Retina (tissue), 1 donor: ENCODE results near the gene AOC1.
"Not testable (repeated sequence)": the region's sequence is repeated elsewhere in the genome, so short reads cannot be mapped to it uniquely, and the experiment has no call there.

Experiments used
- DNase-seq: peaks from one replicate; pipeline ENCODE4 v3.0.0-alpha.2; 2016

AOC1 gene, protein sequence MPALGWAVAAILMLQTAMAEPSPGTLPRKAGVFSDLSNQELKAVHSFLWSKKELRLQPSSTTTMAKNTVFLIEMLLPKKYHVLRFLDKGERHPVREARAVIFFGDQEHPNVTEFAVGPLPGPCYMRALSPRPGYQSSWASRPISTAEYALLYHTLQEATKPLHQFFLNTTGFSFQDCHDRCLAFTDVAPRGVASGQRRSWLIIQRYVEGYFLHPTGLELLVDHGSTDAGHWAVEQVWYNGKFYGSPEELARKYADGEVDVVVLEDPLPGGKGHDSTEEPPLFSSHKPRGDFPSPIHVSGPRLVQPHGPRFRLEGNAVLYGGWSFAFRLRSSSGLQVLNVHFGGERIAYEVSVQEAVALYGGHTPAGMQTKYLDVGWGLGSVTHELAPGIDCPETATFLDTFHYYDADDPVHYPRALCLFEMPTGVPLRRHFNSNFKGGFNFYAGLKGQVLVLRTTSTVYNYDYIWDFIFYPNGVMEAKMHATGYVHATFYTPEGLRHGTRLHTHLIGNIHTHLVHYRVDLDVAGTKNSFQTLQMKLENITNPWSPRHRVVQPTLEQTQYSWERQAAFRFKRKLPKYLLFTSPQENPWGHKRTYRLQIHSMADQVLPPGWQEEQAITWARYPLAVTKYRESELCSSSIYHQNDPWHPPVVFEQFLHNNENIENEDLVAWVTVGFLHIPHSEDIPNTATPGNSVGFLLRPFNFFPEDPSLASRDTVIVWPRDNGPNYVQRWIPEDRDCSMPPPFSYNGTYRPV

GRCh38 chr7:150852371-150852905 lies at the start of gene AOC1:
TSS of gene AOC1 (plus strand) at chr7:150852517. CDS start at chr7:150856471, 3,954 bp downstream.
- no peak for DNase-seq

GRCh38 chr7:150803161-150803860 lies 49.0 kb upstream of the AOC1 start:
- DNase-seq, result no peak

- DNase-seq, result no peak
These were observed 47.5 kb upstream of the AOC1 start for GRCh38 chr7:150804802-150805201.

- DNase-seq, result no peak
These were observed 46.5 kb upstream of the AOC1 start for GRCh38 chr7:150805864-150806263.

DNA sequence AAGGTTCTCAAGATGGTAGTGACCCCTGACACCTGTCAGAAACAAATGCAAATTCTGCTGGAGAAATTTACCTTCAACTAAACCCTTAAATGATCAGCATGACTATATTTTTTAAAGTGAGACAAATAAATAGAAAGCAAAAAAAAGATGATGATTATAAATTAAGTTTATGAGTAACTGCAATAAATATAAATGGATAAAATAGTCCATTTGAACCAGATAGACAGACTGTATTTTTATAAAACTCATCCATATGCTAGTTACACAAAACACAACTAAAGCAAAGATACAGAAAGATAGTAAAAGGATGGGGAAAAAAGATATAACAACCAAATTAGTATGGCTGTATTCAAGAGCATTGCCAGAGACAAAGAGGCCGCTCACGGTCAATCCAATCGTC lies 45.9 kb upstream of the AOC1 start:
- DNase-seq, result no peak

DNA sequence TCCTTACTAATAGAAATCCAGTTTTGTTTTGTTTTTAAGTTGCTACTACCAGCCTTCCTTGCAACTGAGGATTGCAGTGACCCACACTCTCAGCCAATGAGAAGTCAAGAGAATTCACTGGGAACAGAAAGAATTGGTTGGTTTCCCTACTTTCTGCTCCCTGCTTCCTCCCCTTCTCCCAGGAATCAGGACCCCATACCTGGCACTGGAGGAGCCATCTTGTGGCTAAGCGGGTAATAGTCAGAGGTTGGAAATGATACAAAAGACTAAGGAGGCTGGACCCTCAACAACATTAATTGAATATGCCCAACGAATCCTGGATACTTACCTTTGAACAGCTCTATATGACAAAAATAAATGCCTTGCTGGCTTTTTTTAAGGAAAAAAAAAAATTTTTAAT lies 45.5 kb upstream of the AOC1 start:
- no peak for DNase-seq

DNA sequence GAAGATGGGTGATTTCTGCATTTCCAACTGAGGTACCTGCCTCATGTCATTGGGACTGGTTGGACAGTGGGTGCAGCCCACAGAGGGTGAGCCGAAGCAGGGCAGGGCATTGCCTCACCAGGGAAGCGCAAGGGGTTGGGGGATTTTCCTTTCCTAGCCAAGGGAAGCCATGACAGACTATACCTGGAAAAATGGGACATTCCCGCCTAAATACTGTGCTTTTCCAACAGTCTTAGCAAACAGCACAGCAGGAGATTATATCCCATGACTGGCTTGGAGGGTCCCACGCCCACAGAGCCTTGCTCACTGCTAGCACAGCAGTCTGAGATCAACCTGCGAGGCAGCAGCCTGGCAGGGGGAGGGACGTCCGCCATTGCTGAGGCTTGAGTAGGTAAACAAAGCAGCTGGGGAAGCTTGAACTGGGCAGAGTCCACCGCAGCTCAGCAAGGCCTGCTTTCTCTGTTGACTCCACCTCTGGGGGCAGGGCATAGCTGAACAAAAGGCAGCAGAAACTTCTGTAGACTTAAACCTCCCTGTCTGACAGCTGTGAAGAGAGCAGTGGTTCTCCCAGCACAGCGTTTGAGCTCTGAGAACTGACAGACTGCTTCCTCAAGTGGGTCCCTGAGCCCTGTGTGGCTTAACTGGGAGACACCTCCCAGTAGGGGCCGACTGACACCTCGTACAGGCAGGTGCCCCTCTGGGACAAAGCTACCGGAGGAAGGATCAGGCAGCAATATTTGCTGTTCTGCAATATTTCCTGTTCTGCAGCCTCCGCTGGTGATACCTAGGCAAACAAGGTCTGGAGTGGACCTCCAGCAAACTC lies 44.5 kb upstream of the AOC1 start:
- not testable (repeated sequence) for DNase-seq

DNA sequence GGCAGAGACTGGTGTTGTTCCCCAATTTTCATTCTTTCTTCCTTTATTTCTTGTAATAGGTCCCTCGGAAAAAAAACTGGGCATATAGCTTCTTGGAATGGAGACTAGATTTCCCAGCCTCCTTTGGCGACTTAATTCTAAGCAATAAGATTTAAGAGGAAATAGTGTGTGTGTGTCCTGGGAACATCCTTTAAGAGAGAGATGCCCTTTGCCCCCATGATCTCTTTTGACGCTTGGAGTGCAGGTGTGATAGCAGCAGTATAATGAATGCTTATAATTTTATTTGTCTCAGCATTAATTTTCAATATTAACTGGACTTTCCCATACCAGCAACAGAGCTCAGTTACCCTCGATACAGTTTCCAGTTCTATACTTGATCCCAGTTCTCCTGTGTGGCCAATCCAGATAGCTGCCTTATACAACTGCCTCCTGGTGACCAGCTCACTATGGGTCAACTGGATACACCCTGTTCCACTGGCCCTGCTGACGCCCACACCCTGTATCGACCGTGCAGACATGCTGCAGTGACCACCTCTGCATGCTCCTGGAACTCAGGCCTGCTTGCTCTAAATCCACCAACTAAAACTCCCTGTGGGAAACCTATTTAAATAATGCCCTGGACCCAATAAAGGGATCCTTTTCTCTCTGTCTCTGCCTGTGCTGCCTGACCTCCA lies 37.9 kb upstream of the AOC1 start:
- DNase-seq, result no peak

GRCh38 chr7:150818971-150819370 lies 33.3 kb upstream of the AOC1 start:
- no peak for DNase-seq

GRCh38 chr7:150820148-150820547 lies 32.2 kb upstream of the AOC1 start:
- DNase-seq, result no peak

GRCh38 chr7:150820578-150821198 lies 31.6 kb upstream of the AOC1 start:
- no peak for DNase-seq

DNA sequence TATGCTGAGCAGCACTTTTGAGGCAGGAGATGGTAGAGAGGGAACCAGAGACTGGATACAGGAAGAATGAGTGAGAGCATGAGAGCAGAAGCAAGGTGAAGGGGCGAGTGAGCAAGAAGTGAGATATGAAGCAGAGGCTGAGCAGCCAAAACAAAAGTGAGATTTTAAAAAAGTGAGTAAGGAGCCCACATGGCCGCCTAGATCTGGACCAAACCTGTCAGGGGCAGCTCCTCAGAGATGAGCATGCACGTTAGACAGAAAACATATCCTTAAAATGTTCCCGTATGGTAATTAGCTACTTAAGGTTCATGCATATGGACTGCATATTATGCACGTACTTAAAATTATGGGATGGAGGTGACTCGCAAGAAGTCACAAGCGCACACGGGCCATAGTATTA lies 29.3 kb upstream of the AOC1 start:
- DNase-seq, result no peak

DNA sequence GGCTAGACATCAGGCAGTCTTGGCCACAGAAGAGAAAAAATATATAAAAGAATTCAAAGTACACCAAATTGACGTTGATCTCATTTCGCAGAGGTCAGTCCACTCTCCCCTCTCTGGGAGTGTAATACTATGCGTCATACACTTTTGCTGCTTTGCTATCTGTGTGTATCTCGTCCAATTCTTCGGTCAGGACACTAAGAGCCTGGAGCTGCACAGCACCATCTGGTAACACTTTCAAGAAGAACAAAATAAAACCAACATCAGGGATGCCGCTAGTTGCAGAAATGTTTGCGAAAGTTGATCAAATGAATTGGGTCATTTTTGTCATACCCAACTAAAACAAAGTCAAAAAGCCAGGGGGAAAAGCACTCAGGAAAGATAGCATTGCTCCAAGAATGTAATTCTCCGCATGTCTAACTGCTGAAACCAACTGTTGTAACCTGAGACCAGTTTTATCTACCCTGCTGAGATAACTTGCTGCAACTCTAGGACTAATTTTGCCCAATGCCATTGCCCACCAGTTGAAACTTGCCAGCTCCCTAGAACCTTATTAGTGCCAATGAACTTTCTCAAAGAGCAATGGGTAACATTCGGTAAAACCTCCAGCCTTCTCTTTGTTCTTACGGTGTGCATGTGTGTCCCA lies 28.7 kb upstream of the AOC1 start:
- no peak for DNase-seq

- no peak for DNase-seq
These were observed 27.7 kb upstream of the AOC1 start for GRCh38 chr7:150824379-150825177.

DNA sequence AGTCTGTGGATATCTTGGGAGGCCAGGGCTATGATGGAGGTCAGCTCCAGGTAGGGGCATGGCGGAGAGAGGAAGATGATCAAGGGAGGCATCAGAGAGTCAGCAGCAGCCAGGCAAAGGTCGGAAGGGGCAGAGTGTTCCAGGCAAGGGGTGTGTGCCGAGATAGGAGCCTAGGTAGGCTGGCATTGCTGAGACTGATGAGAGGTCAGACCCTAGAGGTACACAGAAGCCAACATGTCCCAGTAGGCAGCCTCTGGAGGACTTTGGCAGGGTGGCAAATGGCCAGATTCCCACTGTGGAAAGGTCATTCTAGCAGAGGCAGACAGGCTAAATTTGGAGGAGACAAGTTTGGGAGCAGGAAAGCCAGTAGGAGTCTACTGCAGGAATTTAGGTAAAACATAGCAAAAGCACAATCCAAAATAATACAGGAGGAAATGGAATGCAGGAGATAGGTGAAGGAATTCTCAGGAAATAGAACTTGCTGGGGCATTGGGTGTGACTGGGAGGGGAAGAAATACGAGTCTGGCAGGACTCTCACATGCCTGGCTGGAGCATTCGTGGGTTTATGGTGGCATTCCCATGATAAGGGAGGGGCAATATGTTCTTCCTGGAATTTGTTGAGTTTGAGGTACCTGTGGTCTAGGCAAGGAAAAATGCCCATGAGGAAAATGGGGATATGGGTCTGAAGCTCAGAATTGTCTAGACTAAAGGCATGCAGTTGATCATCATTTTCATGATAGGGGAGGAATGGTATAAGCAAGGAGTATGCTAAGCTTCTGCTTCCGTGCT lies 26.1 kb upstream of the AOC1 start:
- DNase-seq, result no peak

- no peak for DNase-seq
These were observed 23.9 kb upstream of the AOC1 start for GRCh38 chr7:150828384-150828783.

DNA sequence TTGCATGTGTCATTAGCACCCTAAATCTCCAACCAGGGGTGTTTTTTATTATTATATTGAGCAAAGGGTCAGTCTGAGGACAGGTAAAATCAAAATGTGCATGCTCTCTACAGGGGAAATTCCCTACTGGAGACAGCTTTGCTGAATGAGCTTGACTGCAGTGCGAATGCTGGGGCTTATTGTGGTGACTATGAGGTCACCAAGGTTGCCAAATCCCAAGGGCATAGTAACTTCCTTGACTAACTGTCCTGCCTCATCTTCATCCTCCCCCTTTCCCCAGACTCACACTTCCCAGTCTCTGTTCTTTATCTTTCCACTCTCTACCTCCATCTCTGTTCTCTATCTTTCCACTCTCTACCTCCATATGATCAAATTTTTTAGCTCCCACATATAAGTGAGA lies 22.9 kb upstream of the AOC1 start:
- no peak for DNase-seq

DNA sequence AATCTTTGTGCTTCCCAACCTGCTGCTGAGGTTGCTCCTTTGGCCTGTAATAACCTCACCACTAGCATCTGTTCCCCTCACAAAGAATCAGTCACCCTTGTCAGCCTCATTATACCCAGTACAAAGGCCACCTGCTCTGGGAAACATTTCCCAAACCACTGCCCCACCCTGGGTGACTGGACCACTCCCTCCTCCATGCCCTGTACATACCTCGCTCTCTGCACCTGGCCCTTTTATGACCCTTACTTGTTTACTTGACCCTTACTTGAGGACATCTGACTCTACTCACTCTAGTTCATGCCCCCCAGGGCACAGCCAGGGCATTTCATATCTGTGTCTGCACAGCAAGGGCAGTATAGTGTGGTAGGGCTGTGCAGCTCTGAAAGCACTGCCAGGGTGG lies 21.4 kb upstream of the AOC1 start:
- no peak for DNase-seq

- DNase-seq, result no peak
These were observed 20.5 kb upstream of the AOC1 start for GRCh38 chr7:150831851-150832250.
